GM12878 (cell line): ENCODE results near the gene SGTB. TPM values are rescaled to one million over a fixed set of nuclear protein-coding genes. Genes with fewer than 3 reads are reported as not detected.
"Not testable (repeated sequence)": the region's sequence is repeated elsewhere in the genome, so short reads cannot be mapped to it uniquely, and the experiment has no call there.

Experiments
- ATAC-seq: fragments of 200-7000 bp; cut with Tn5 transposase; 3 replicates; pipeline ENCODE4 v1.9.1; 2020; ENCODE audit warnings: mild to moderate bottlenecking, moderate library complexity
- BruUV-seq: library from RNA; stranded (reverse); fragments of 400-500 nt; replicated peaks from 2 replicates; lab custom pipeline; 2021; lab: Mats Ljungman, UMichigan
- CTCF ChIA-PET: fragments of 300-600 bp; sonication (Branson Sonifier 250); formaldehyde crosslinking; extraction: SDS; loops from one replicate; lab custom pipeline; 2021; ENCODE audit warnings: inconsistent platforms; lab: Yijun Ruan, JAX
- POLR2A ChIA-PET: fragments of 350-600 bp; formaldehyde crosslinking; extraction: SDS; loops from one replicate; lab custom pipeline; 2021; ENCODE audit warnings: inconsistent platforms; lab: Charles Lee
- RAD21 ChIA-PET: fragments of 300-600 bp; sonication (Branson Sonifier 250); formaldehyde crosslinking; loops from one replicate; lab custom pipeline; 2023; ENCODE audit warnings: antibody characterized with exemption; ENCODE audit not compliant: unreplicated experiment; lab: Charles Lee
- SMC1A ChIA-PET: fragments of 300-600 bp; sonication (Branson Sonifier 250); formaldehyde crosslinking; loops from one replicate; lab custom pipeline; 2023; ENCODE audit not compliant: unreplicated experiment, uncharacterized antibody; lab: Charles Lee
- DNase-seq: peaks from one replicate; pipeline ENCODE4 v3.0.0-alpha.2; 2011; ENCODE audit warnings: low read depth, low spot score
- FAIRE-seq: peaks from 3 replicates; lab custom pipeline; 2011; peaks lifted over from hg19 to GRCh38; lab: Jason Lieb, UNC
- H2AFZ ChIP-seq: 2 replicates; pipeline ENCODE4 v1.6.0; 2011; ENCODE audit warnings: low read depth, low read length, control low read depth; ENCODE audit not compliant: control insufficient read depth
- H3K27ac ChIP-seq: 2 replicates; pipeline ENCODE4 v1.5.1; 2011; ENCODE audit warnings: control low read depth; ENCODE audit not compliant: control insufficient read depth, insufficient read depth
- H3K27me3 ChIP-seq, 2 experiments: replicated peaks in 1 of 2; 2 replicates each; pipeline versions ENCODE4 v1.6.0 to v1.6.1; 2011; ENCODE audit warnings: low read length in 1 of 2; ENCODE audit not compliant: control insufficient read depth in 2 of 2, insufficient read depth in 2 of 2
- H3K36me3 ChIP-seq, 2 experiments: 2 replicates each; pipeline ENCODE4 v1.5.1; 2011; ENCODE audit warnings: low read length in 1 of 2; ENCODE audit not compliant: control insufficient read depth in 2 of 2, insufficient read depth in 2 of 2
- H3K4me1 ChIP-seq: 2 replicates; pipeline ENCODE4 v1.6.1; 2011; ENCODE audit warnings: mild to moderate bottlenecking, low read length, moderate library complexity, mixed read lengths; ENCODE audit not compliant: control insufficient read depth, insufficient read depth
- H3K4me2 ChIP-seq: 2 replicates; pipeline ENCODE4 v1.6.0; 2011; ENCODE audit warnings: control low read depth; ENCODE audit not compliant: control insufficient read depth, insufficient read depth
- H3K4me3 ChIP-seq: fragments of 200-600 bp; sonication (generic); 2 replicates; pipeline ENCODE4 v1.5.1; 2016
- H3K79me2 ChIP-seq: 2 replicates; pipeline ENCODE4 v1.6.0; 2011; ENCODE audit warnings: low read length; ENCODE audit not compliant: control insufficient read depth, insufficient read depth
- H3K9ac ChIP-seq: 2 replicates; pipeline ENCODE4 v1.8.0; 2011; ENCODE audit warnings: low read length, control low read depth, mixed read lengths; ENCODE audit not compliant: control insufficient read depth, insufficient read depth
- H3K9me3 ChIP-seq: replicated peaks from 3 replicates; pipeline ENCODE4 v1.5.1; 2011; ENCODE audit warnings: mild to moderate bottlenecking, low read length; ENCODE audit not compliant: control insufficient read depth, insufficient read depth
- H4K20me1 ChIP-seq: 2 replicates; pipeline ENCODE4 v1.6.0; 2011; ENCODE audit not compliant: control insufficient read depth, insufficient read depth
- BMI1 ChIP-seq: fragments of 450-650 bp; IDR thresholded peaks from 2 replicates; pipeline ENCODE4 v1.6.1; 2016; ENCODE audit warnings: mild to moderate bottlenecking, moderate library complexity, borderline replicate concordance
- BRCA1 ChIP-seq: IDR thresholded peaks from 2 replicates; pipeline ENCODE4 v1.6.1; 2011; ENCODE audit warnings: low read depth, low read length, improper control_type of control experiment
- CREB1 ChIP-seq: IDR thresholded peaks from 2 replicates; pipeline ENCODE4 v1.6.1; 2012; ENCODE audit warnings: low read depth, mild to moderate bottlenecking, inconsistent platforms
- DPF2 ChIP-seq: fragments of 450-650 bp; IDR thresholded peaks from 2 replicates; pipeline ENCODE4 v1.6.1; 2017; ENCODE audit warnings: mild to moderate bottlenecking
- E2F4 ChIP-seq: IDR thresholded peaks from 2 replicates; pipeline ENCODE4 v1.6.1; 2012; ENCODE audit warnings: low read depth, low read length, improper control_type of control experiment
- EGR1 ChIP-seq, 2 experiments: IDR thresholded peaks; 1 replicate in 1 of 2; 2 replicates in 1 of 2; pipeline ENCODE4 v1.6.1; 2011 to 2012; ENCODE audit warnings: low read depth in 2 of 2, low read length in 2 of 2, borderline replicate concordance in 1 of 2, mild to moderate bottlenecking in 1 of 2, moderate library complexity in 1 of 2
- FOXM1 ChIP-seq: IDR thresholded peaks from 2 replicates; pipeline ENCODE4 v1.6.1; 2012; ENCODE audit warnings: low read depth, mild to moderate bottlenecking, inconsistent platforms, low read length, moderate library complexity
- IRF4 ChIP-seq: IDR thresholded peaks from 2 replicates; pipeline ENCODE4 v1.6.1; 2011; ENCODE audit warnings: low read depth, low read length
- KDM1A ChIP-seq: fragments of 200-600 bp; sonication (generic); IDR thresholded peaks from 2 replicates; pipeline ENCODE4 v1.6.1; 2016; ENCODE audit warnings: borderline replicate concordance
- KLF5 ChIP-seq: fragments of 450-650 bp; IDR thresholded peaks from 2 replicates; pipeline ENCODE4 v1.6.1; 2014; ENCODE audit warnings: mild to moderate bottlenecking; ENCODE audit not compliant: partially characterized antibody
- TCF12 ChIP-seq: IDR thresholded peaks from 2 replicates; pipeline ENCODE4 v1.6.1; 2011; ENCODE audit warnings: low read depth, mild to moderate bottlenecking, low read length
- WGBS: methylation state at CpG from one replicate; pipeline ENCODE4 v1.1.6; 2016; ENCODE audit warnings: low lambda C conversion rate; ENCODE audit not compliant: insufficient replicate concordance, insufficient coverage; ENCODE audit errors: missing lambda C conversion rate; 5-methylcytosine and 5-hydroxymethylcytosine counted together
- in situ Hi-C: fragments of 300-500 bp; cut with MboI; formaldehyde crosslinking; loops from 9 replicates; pipeline ENCODE4 v1.14.3; 2018; ENCODE audit warnings: mixed read lengths
- intact Hi-C: fragments of 100-400 bp; cut with micrococcal nuclease; formaldehyde crosslinking; loops from one replicate; pipeline ENCODE4 v1.14.2; 2022; ENCODE audit not compliant: unreplicated experiment
- polyA plus RNA-seq, 11 experiments: library from polyadenylated mRNA; depleted of rRNA in 4 of 11; unstranded in 6 of 11; stranded (reverse) in 5 of 11; fragments of >200 nt; fragmentation: Nextera tagmentation in 4 of 11; fragmentation: Illumina TruSeq in 1 of 11; extraction: Ambion mirVana in 4 of 11; extraction: Trizol in 1 of 11; gene quantifications; 1 replicate in 1 of 11; 2 replicates in 10 of 11; pipeline versions ENCODE4 v1.2.1 to v1.2.3, GENCODE V29; 2011 to 2016; ENCODE audit warnings: inconsistent platforms in 2 of 11, missing spikeins in 2 of 11, low read depth in 1 of 11
- total RNA-seq, 4 experiments: library from RNA; depleted of rRNA in 3 of 4; stranded (reverse); fragments of >200 nt in 3 of 4; fragmentation: Illumina TruSeq in 1 of 4; extraction: Trizol in 1 of 4; gene quantifications; 2 replicates each; pipeline versions ENCODE4 v1.2.1 to v1.2.3, GENCODE V29; 2013 to 2021
- TF ChIP-seq, protein P1 (sequence below): fragments of 450-650 bp; IDR thresholded peaks from 2 replicates; pipeline ENCODE4 v1.6.1; 2018; ENCODE audit warnings: mild to moderate bottlenecking, low read depth, moderate library complexity; ENCODE audit not compliant: partially characterized antibody

SGTB gene
- total and polyA plus RNA-seq, 10 of the 15 experiments (the other 5 are each of a cell fraction or from before 2014, with no cell fraction given), result 1.0 to 7.8 (median 5.4) TPM

GRCh38 chr5:65624025-65624570 is 97.8 kb downstream of the SGTB start, which contains the start of gene TRIM23 (continued):
- 0 out of 2 replicates have a peak, but pooled peaks have one; percentile 57 for TF ChIP-seq CREB1
- no peak for TF ChIP-seq BRCA1
- no peak for TF ChIP-seq FOXM1
- TF ChIP-seq E2F4, result no peak
- no peak for TF ChIP-seq KDM1A
- TF ChIP-seq TCF12, result no peak
- TF ChIP-seq BMI1, result no peak
- no peak for TF ChIP-seq EGR1 (IDR thresholded peaks at IDR 0.05; ENCODE audit: borderline replicate concordance in 1 of 2, low read depth in 2 of 2, low read length in 2 of 2)
- TF ChIP-seq DPF2, result no peak

DNA sequence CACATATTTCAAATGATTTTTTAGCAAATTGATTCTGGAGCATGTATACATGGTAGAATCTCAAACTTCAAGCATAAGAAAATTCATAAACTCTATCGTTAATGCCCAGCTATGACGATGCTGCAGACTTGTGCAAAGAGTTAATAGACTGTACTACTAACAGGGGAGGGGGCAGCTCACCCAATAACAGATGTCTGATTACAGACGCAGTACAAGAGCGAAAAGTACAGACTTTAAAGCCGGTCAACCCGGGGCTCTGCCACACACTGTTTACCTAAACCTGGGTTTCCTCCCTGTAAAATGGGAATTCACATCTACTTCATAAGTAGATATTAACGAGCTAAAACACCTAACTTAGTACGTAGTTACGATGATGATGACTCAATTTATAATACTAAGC is 98.4 kb downstream of the SGTB start:
- intact Hi-C loops, result no loop called here
- H3K4me2 ChIP-seq, result peak overlapping the region; percentile 95
- WGBS, result 13% methylated on average over 9 of the region's 9 CpGs
- H3K27ac ChIP-seq, result peak overlapping the region; percentile 83
- CTCF ChIA-PET, result interaction anchor here (0.9 kb wide), 1 partner anchor 16 kb away, joined by 3 read pairs; no protein-coding TSS in a partner anchor
- RAD21 ChIA-PET, result interaction anchor here (0.5 to 1.4 kb wide), 4 partner anchors 61 to 530 kb away, joined by 3 to 9 read pairs (median 4); partner anchors contain the start of gene CENPK
- POLR2A ChIA-PET, result interaction anchor here (1.2 kb wide), 1 partner anchor 304 kb away, joined by 3 read pairs; no protein-coding TSS in a partner anchor
- H3K27me3 ChIP-seq, result no peaks in the 10 kb centered on the region
- FAIRE-seq (no peak), DNase-seq (no peak), ATAC-seq (no peak)
- no peaks in the 10 kb centered on the region for H3K36me3 ChIP-seq
- no peaks in the 10 kb centered on the region for H3K4me1 ChIP-seq
- peak overlapping the region; percentile 94; the same call in 1 of the 2 replicates for H2AFZ ChIP-seq
- no peaks in the 10 kb centered on the region for H3K9me3 ChIP-seq
- no TSS peak for BruUV-seq
- peak overlapping the region; percentile 88 for H3K4me3 ChIP-seq
- no peaks in the 10 kb centered on the region for H4K20me1 ChIP-seq
- peaks cover 51% of the 10 kb centered on the region for H3K79me2 ChIP-seq
- TF ChIP-seq IRF4 (no peak), DPF2 (no peak), KLF5 (no peak)
- TF ChIP-seq, protein P1, sequence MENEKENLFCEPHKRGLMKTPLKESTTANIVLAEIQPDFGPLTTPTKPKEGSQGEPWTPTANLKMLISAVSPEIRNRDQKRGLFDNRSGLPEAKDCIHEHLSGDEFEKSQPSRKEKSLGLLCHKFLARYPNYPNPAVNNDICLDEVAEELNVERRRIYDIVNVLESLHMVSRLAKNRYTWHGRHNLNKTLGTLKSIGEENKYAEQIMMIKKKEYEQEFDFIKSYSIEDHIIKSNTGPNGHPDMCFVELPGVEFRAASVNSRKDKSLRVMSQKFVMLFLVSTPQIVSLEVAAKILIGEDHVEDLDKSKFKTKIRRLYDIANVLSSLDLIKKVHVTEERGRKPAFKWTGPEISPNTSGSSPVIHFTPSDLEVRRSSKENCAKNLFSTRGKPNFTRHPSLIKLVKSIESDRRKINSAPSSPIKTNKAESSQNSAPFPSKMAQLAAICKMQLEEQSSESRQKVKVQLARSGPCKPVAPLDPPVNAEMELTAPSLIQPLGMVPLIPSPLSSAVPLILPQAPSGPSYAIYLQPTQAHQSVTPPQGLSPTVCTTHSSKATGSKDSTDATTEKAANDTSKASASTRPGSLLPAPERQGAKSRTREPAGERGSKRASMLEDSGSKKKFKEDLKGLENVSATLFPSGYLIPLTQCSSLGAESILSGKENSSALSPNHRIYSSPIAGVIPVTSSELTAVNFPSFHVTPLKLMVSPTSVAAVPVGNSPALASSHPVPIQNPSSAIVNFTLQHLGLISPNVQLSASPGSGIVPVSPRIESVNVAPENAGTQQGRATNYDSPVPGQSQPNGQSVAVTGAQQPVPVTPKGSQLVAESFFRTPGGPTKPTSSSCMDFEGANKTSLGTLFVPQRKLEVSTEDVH, result no peak
- peak overlapping the region; percentile 91 for H3K9ac ChIP-seq
- SMC1A ChIA-PET, result interaction anchor here (0.6 to 1.2 kb wide), 8 partner anchors 8 to 439 kb away, joined by 3 to 7 read pairs (median 3); partner anchors contain the start of gene ADAMTS6
- in situ Hi-C loops, result no loop called here

- H3K27me3 ChIP-seq, in situ Hi-C loops, SMC1A ChIA-PET, H3K9me3 ChIP-seq, H3K27ac ChIP-seq, H3K9ac ChIP-seq, DNase-seq, BruUV-seq, H3K36me3 ChIP-seq, H4K20me1 ChIP-seq, ATAC-seq, H3K4me1 ChIP-seq, intact Hi-C loops, RAD21 ChIA-PET, H3K4me3 ChIP-seq, FAIRE-seq, H2AFZ ChIP-seq: not testable (repeated sequence)
- WGBS, result 97% methylated on average over 4 of the region's 4 CpGs
- Histone ChIP-seq H3K79me2 (peaks cover 42% of the 10 kb centered on the region), H3K4me2 (peak overlapping the region; percentile 38; the same call in 1 of the 2 replicates)
- POLR2A ChIA-PET, result interaction anchor here (0.5 kb wide), 1 partner anchor 296 kb away, joined by 3 read pairs; no protein-coding TSS in a partner anchor
- CTCF ChIA-PET, result interaction anchor here (0.7 to 1.6 kb wide), 3 partner anchors 11 to 369 kb away, joined by 3 to 5 read pairs (median 4); no protein-coding TSS in a partner anchor
Observed at GRCh38 chr5:65621961-65622360, 99.9 kb downstream of the SGTB start.
